GM19043 (cell line): ENCODE data around the gene ATP6V1D.
"Not testable (repeated sequence)": the region's sequence is repeated elsewhere in the genome, so short reads cannot be mapped to it uniquely, and the experiment has no call there.

Experiments used
- ATAC-seq: cut with Tn5 transposase; IDR thresholded peaks from one replicate; pipeline ENCODE4 v1.9.1; 2021; ENCODE audit warnings: low read depth; ENCODE audit not compliant: unreplicated experiment

The ATP6V1D gene

GRCh38 chr14:67359775-67360469 lies at the start of gene ATP6V1D, which contains the start of gene EIF2S1:
Gene ATP6V1D (minus strand): TSS chr14:67359804. CDS start chr14:67359698, 106 bp downstream.
Gene EIF2S1 (plus strand): TSS chr14:67360328. CDS start chr14:67364768, 4,440 bp downstream.
- ATAC-seq: peak; percentile 91

DNA sequence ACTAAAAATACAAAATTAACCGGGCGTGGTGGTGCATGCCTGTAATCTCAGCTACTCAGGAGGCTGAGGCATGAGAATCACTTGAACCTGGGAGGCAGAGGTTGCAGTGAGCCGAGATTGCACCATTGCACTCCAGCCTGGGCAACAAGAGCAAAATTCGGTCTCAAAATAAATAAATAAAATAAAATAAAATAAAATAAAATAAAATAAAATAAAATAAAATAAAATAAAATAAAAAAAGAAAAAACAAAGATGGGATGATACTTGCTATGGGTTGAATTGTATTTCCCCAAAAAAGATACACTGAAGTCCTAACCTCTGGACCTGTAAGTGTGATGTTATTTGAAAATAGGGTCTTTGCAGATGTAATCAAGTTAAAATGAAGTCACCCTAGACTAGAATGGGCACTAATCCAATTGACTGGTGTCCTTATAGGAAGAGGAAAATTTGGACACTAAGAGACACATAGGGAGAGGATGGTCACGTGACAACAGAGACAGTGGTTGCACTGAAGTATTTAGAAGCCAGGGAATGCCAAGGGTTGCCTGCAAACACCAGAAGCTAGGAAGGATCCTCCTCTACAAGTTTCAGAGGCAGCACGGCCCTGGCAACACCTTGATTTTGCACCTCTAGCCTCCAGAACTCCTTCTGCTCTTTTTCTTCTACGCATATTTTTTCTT lies 48.7 kb upstream of the ATP6V1D start:
- ATAC-seq: not testable (repeated sequence)

- no peak for ATAC-seq
Observed at GRCh38 chr14:67405771-67406170, 46.2 kb upstream of the ATP6V1D start.

GRCh38 chr14:67400434-67400833 lies 40.8 kb upstream of the ATP6V1D start:
- ATAC-seq: no peak

DNA sequence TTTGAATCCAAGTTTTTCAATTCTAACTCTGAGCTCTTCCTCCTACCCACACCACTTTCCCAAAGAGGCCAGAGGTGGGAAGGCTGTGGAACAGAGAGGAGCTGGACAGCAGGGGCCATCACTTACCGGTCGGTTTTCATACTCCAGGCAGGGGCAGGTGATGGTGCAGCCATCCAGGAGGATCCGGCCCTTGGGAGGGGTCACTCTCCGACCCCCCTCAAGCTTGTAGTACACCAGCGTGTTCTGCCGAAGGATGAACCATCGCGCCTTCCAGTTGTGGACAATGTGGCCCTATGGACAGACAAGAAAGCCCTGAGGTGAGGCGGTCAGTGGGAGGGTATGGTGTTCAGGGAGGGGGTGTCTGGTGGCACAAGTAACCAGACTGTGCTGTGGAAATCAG lies 37.9 kb upstream of the ATP6V1D start:
- no peak for ATAC-seq

GRCh38 chr14:67396381-67396970 lies 36.9 kb upstream of the ATP6V1D start:
- ATAC-seq: no peak

- no peak for ATAC-seq
Observed at GRCh38 chr14:67395876-67396189, 36.2 kb upstream of the ATP6V1D start.

GRCh38 chr14:67395086-67395875 lies 35.7 kb upstream of the ATP6V1D start:
- ATAC-seq: no peak

- ATAC-seq: no peak
Observed at GRCh38 chr14:67393689-67394088, 34.1 kb upstream of the ATP6V1D start.

- no peak for ATAC-seq
Observed at GRCh38 chr14:67392800-67393199, 33.2 kb upstream of the ATP6V1D start.

GRCh38 chr14:67392123-67392522 lies 32.5 kb upstream of the ATP6V1D start:
- no peak for ATAC-seq

- ATAC-seq: no peak
Observed at GRCh38 chr14:67391268-67391667, 31.7 kb upstream of the ATP6V1D start.

- no peak for ATAC-seq
Observed at GRCh38 chr14:67389811-67390534, 30.4 kb upstream of the ATP6V1D start.

DNA sequence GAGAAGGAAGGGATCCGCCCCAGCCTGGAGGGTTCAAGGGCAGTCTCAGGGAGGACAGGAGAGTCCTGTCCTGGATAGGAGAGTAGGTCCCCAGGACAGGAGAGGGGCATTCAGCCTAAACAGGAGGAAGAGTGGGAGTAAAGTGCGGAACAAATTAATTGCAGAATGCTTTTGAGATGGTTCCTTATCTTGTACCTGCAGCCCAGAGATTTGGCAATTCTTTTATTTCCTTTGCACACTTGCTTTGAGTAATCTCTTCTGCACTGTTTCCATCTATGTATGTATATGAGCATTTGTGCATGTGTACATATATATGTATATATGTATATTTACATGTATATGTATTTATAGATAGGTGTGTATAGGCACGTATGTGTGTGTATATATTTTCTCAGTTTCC lies 29.7 kb upstream of the ATP6V1D start:
- no peak for ATAC-seq

GRCh38 chr14:67387195-67387594 lies 27.6 kb upstream of the ATP6V1D start:
- no peak for ATAC-seq

GRCh38 chr14:67385618-67386017 lies 26.0 kb upstream of the ATP6V1D start:
- ATAC-seq: no peak

GRCh38 chr14:67385120-67385519 lies 25.5 kb upstream of the ATP6V1D start:
- no peak for ATAC-seq

DNA sequence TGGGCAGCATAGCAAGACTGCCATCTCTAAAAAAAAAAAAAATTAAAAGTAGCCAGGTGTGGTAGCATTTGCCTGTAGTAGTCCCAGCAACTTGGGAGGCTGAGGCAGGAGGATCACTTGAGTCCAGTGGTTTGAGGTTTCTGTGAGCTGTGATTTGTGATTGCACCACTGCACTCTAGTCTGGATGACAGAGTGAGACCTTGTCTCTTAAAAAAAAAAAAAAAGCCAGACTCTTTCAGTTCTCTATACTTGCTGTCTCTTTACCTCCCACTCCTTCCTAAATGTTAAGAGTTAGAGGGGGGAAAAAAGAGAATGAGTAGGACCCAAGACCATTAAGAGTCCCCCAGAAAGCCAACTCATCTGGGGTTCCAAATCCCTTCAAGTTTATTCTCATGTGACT lies 18.3 kb upstream of the ATP6V1D start:
- no peak for ATAC-seq

- no peak for ATAC-seq
Observed at GRCh38 chr14:67373347-67373746, 13.7 kb upstream of the ATP6V1D start.

GRCh38 chr14:67372833-67373232 lies 13.2 kb upstream of the ATP6V1D start:
- ATAC-seq: no peak
